Ascending aorta (tissue), 2 donors: ENCODE results near the gene FGF13. TPM values are rescaled to one million over a fixed set of nuclear protein-coding genes. Genes with fewer than 3 reads are reported as not detected.

Source experiments
- DNase-seq, 2 donors: peaks; one replicate each; pipeline ENCODE4 v3.0.0-alpha.2; 2019; ENCODE audit warnings: low spot score in 2 of 2
- H3K27ac ChIP-seq, 2 donors: fragments of 200-600 bp; sonication (generic); one replicate each; pipeline ENCODE4 v1.5.1; 2016 to 2017; ENCODE audit warnings: mild to moderate bottlenecking in 1 of 2
- H3K27me3 ChIP-seq: fragments of 200-600 bp; sonication (generic); one replicate; pipeline ENCODE4 v1.5.1; 2017
- H3K36me3 ChIP-seq, 2 donors: fragments of 200-600 bp; sonication (generic); one replicate each; pipeline ENCODE4 v1.5.1; 2016
- H3K4me1 ChIP-seq, 2 donors: fragments of 200-600 bp; sonication (generic); one replicate each; pipeline ENCODE4 v1.5.1; 2016 to 2017; ENCODE audit warnings: mild to moderate bottlenecking in 1 of 2
- H3K4me3 ChIP-seq, 2 donors: fragments of 200-600 bp; sonication (generic); one replicate each; pipeline ENCODE4 v1.5.1; 2016 to 2017; ENCODE audit warnings: mild to moderate bottlenecking in 1 of 2
- H3K9me3 ChIP-seq, 2 donors: fragments of 200-600 bp; sonication (generic); one replicate each; pipeline ENCODE4 v1.5.1; 2016
- intact Hi-C: fragments of 100-400 bp; cut with DNase I; formaldehyde crosslinking; loops from one replicate; pipeline ENCODE4 v1.15.1; 2023
- total RNA-seq: library from RNA; depleted of rRNA; stranded (reverse); fragments of >200 nt; gene quantifications from one replicate; pipeline ENCODE4 v1.1.0, GENCODE V29; 2016
- TF ChIP-seq, protein P1 (sequence below), 3 experiments: fragments of 200-600 bp in 2 of 3; fragments of 450-650 bp in 1 of 3; sonication (generic) in 2 of 3; IDR thresholded peaks; one replicate each; pipeline ENCODE4 v1.5.1; 2016 to 2019; ENCODE audit warnings: antibody characterized with exemption in 3 of 3, mild to moderate bottlenecking in 1 of 3, moderate library complexity in 1 of 3

FGF13 gene
- total RNA-seq, 1 donor from 2014 or later, result 12.7 TPM

DNA sequence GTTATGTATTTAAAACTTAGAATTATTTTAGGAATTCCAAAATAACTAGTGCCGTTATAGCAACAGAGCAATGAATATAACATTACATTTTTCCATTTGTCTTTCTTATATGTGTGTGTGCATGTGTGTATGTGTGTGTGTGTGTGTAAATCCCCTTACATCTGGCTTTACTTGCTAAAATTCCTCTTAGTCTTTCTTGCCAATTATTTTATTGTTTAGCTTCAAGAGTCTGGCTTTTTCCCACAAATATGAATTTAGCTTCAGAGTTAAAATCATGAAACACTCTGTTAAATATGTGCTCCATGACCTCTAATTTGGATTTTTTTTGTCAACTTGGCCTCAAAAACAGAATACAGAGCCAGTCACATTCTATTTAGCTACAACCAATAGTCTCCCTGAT is 18.9 kb downstream of the FGF13 start:
- H3K4me1 ChIP-seq, result no peaks in the 10 kb centered on the region
- H3K27me3 ChIP-seq, result no peaks in the 10 kb centered on the region
- intact Hi-C loops, result no loop called here
- TF ChIP-seq, protein P1, sequence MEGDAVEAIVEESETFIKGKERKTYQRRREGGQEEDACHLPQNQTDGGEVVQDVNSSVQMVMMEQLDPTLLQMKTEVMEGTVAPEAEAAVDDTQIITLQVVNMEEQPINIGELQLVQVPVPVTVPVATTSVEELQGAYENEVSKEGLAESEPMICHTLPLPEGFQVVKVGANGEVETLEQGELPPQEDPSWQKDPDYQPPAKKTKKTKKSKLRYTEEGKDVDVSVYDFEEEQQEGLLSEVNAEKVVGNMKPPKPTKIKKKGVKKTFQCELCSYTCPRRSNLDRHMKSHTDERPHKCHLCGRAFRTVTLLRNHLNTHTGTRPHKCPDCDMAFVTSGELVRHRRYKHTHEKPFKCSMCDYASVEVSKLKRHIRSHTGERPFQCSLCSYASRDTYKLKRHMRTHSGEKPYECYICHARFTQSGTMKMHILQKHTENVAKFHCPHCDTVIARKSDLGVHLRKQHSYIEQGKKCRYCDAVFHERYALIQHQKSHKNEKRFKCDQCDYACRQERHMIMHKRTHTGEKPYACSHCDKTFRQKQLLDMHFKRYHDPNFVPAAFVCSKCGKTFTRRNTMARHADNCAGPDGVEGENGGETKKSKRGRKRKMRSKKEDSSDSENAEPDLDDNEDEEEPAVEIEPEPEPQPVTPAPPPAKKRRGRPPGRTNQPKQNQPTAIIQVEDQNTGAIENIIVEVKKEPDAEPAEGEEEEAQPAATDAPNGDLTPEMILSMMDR (IDR thresholded peaks at IDR 0.05), result no peak
- no peak for DNase-seq
- no peak overlapping the region for H3K4me3 ChIP-seq
- H3K9me3 ChIP-seq, result no peaks in the 10 kb centered on the region
- H3K27ac ChIP-seq, result no peak overlapping the region
- no peaks in the 10 kb centered on the region for H3K36me3 ChIP-seq

DNA sequence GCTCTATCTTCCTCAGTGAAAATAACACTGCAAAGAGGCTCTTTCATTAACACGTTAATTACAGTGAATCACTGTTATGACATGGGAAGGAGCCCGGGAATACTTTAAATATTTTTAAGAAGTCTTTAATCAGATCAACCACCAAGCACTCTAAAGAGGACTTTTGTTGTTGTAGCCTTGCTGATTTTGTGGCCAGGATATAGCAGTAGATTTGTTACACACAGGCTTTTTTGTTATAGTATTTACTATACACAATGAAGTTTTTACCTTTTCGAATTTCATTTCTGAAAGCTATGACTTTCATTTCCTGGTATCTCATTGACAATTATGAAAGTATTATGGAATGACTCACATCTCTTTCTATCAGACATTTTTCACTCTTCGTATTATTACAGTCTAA is 20.3 kb downstream of the FGF13 start:
- H3K4me3 ChIP-seq, result no peak overlapping the region
- TF ChIP-seq, protein P1 (IDR thresholded peaks at IDR 0.05), result no peak
- H3K9me3 ChIP-seq, result no peaks in the 10 kb centered on the region
- intact Hi-C loops, result no loop called here
- no peaks in the 10 kb centered on the region for H3K27me3 ChIP-seq
- DNase-seq, result no peak
- H3K36me3 ChIP-seq, result no peaks in the 10 kb centered on the region
- H3K27ac ChIP-seq, result no peak overlapping the region
- H3K4me1 ChIP-seq, result no peaks in the 10 kb centered on the region

DNA sequence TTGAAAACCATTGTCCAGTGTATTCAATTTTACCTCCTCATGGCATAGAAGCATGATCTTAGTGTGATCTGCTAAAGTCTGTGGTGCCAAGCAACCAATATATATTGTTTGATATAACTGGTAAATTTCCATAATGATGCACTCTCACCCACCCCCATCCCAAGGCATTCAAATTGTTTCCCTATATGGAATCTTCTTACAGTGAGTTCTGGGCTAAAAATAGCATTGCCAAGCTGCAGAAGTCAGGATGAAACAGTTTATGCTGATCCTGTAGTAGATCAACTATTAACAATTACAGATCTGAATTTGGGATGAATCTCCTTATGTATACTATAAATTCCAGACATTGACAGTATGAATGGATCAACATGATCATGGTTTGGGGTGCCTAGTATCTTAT is 20.9 kb downstream of the FGF13 start:
- TF ChIP-seq, protein P1 (IDR thresholded peaks at IDR 0.05), result no peak
- Histone ChIP-seq H3K4me1 (no peaks in the 10 kb centered on the region), H3K9me3 (no peaks in the 10 kb centered on the region), H3K27ac (no peak overlapping the region), H3K36me3 (no peaks in the 10 kb centered on the region), H3K27me3 (no peaks in the 10 kb centered on the region), H3K4me3 (no peak overlapping the region)
- no peak for DNase-seq
- intact Hi-C loops, result no loop called here

DNA sequence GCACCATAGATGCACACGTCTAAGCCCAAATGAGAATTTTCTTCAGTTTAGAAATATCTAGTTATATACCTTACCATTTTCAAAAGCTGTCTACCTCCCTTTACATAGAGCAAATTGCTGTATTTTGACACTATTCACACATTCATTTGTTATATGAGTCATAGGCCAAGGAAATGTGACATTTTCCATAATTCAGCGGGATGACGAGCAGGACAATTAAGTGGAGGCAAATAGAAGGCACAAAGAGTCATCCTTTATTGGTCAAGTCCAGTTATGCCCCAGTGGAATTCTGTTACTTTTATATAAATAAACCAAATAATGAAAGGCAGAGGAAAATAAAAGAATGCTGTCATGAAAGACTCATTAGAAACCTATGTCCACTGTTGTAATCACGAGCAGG is 27.9 kb downstream of the FGF13 start:
- H3K27ac ChIP-seq, result no peak overlapping the region
- intact Hi-C loops, result no loop called here
- DNase-seq, result no peak
- TF ChIP-seq, protein P1 (IDR thresholded peaks at IDR 0.05), result no peak
- no peaks in the 10 kb centered on the region for H3K36me3 ChIP-seq
- no peak overlapping the region for H3K4me3 ChIP-seq
- H3K9me3 ChIP-seq, result no peaks in the 10 kb centered on the region
- H3K4me1 ChIP-seq, result no peaks in the 10 kb centered on the region
- no peaks in the 10 kb centered on the region for H3K27me3 ChIP-seq

DNA sequence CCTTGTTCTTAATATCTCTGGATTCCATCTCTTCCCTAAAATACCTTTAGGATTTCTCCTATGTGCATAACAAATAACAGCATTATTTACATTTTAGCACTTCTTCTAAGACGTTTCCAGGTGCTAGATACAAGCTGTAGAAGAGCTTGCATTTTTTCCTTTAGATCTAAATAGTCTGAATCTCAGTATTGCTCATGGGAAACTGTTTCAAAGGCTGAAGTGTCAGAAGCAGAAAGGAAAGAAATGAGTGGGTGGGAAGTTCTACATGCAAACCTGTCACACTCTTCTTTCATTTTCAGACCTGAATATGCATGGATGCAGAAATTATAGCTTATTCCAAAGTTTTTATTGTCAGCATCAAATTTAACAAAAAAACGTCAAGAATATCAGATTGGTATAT is 41.8 kb downstream of the FGF13 start:
- Histone ChIP-seq H3K4me3 (no peak overlapping the region), H3K9me3 (no peaks in the 10 kb centered on the region), H3K27me3 (no peaks in the 10 kb centered on the region), H3K36me3 (no peaks in the 10 kb centered on the region), H3K27ac (no peak overlapping the region), H3K4me1 (no peaks in the 10 kb centered on the region)
- TF ChIP-seq, protein P1 (IDR thresholded peaks at IDR 0.05), result no peak
- intact Hi-C loops, result no loop called here
- DNase-seq, result no peak

DNA sequence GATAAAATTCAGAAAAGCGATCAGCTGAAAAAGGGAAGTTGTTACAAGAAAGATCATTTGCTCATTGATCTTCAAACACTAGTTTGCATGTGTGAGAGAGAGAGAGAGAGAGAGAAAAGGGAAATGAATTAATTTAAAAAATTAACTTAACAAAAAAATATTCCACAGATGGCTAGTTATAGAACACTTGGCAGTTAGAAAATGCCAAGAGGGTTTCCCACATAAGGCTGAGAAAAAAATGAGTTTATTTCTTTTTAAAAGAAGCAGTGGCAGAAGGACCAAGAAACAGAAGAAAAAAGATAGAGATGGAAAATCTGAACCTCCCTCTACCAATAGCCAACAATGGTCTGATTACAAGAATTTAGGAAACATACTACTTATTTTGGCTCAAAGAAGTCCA is 47.1 kb downstream of the FGF13 start:
- DNase-seq, result no peak
- Histone ChIP-seq H3K4me3 (no peak overlapping the region), H3K27ac (no peak overlapping the region), H3K4me1 (no peaks in the 10 kb centered on the region), H3K9me3 (no peaks in the 10 kb centered on the region), H3K27me3 (no peaks in the 10 kb centered on the region), H3K36me3 (no peaks in the 10 kb centered on the region)
- intact Hi-C loops, result no loop called here
- TF ChIP-seq, protein P1 (IDR thresholded peaks at IDR 0.05), result no peak
